B cell (primary cell): ENCODE results near the gene SCARB2. TPM values are rescaled to one million over a fixed set of nuclear protein-coding genes. Genes with fewer than 3 reads are reported as not detected.

ENCODE experiments used
- ATAC-seq: fragments of 200-7000 bp; cut with Tn5 transposase; one replicate; pipeline ENCODE4 v1.10.0; 2021; ENCODE audit warnings: low read depth, mild to moderate bottlenecking, moderate number of reproducible peaks, moderate library complexity
- CTCF ChIA-PET: fragments of 350-600 bp; sonication (Branson Sonifier 250); formaldehyde crosslinking; loops from one replicate; lab custom pipeline; 2021; ENCODE audit warnings: antibody characterized with exemption, inconsistent platforms; lab: Charles Lee
- POLR2A ChIA-PET: fragments of 350-600 bp; sonication (Branson Sonifier 250); formaldehyde crosslinking; loops from one replicate; lab custom pipeline; 2021; ENCODE audit warnings: antibody characterized with exemption; lab: Charles Lee
- DNase-seq: peaks from one replicate; pipeline ENCODE4 v3.0.0; 2013
- H2AFZ ChIP-seq: 2 replicates; pipeline ENCODE4 v1.6.1; 2012; ENCODE audit warnings: mild to moderate bottlenecking, low read depth, low read length; ENCODE audit not compliant: insufficient read depth, poor library complexity, severe bottlenecking
- H3K27ac ChIP-seq, 2 donors: 1 replicate in 1 of 2; 2 replicates in 1 of 2; pipeline ENCODE4 v1.5.1; 2012 to 2013; ENCODE audit warnings: low read length in 2 of 2, mild to moderate bottlenecking in 2 of 2, moderate library complexity in 1 of 2
- H3K27me3 ChIP-seq, 4 experiments: fragments of 200-600 bp in 1 of 4; sonication (generic) in 1 of 4; replicated peaks in 1 of 4; 1 replicate in 2 of 4; 2 replicates in 2 of 4; pipeline versions ENCODE4 v1.6.1 to v1.7.0; 2013 to 2016; ENCODE audit warnings: low read length in 3 of 4, mild to moderate bottlenecking in 2 of 4, mixed read lengths in 1 of 4, moderate library complexity in 1 of 4; ENCODE audit not compliant: insufficient read depth in 4 of 4, control insufficient read depth in 3 of 4; ENCODE audit errors: control extremely low read depth in 1 of 4
- H3K36me3 ChIP-seq, 2 experiments: replicated peaks in 1 of 2; 1 replicate in 1 of 2; 2 replicates in 1 of 2; pipeline versions ENCODE4 v1.6.1 to v1.7.1; 2013; ENCODE audit warnings: low read length in 1 of 2; ENCODE audit not compliant: insufficient read depth in 2 of 2, control insufficient read depth in 1 of 2; ENCODE audit errors: control extremely low read depth in 1 of 2, extremely low read depth in 1 of 2
- H3K4me1 ChIP-seq, 2 donors: fragments of 200-600 bp in 1 of 2; sonication (generic) in 1 of 2; 1 replicate in 1 of 2; 2 replicates in 1 of 2; pipeline versions ENCODE4 v1.5.1 to v1.6.1; 2013 to 2017; ENCODE audit warnings: low read length in 2 of 2; ENCODE audit not compliant: control insufficient read depth in 2 of 2, insufficient read depth in 2 of 2
- H3K4me2 ChIP-seq: replicated peaks from 2 replicates; pipeline ENCODE3; 2012; ENCODE audit warnings: mild to moderate bottlenecking, low read depth, low read length; ENCODE audit not compliant: poor library complexity, severe bottlenecking
- H3K4me3 ChIP-seq, 5 experiments: fragments of 200-600 bp in 1 of 5; sonication (generic) in 1 of 5; 1 replicate in 3 of 5; 2 replicates in 2 of 5; pipeline versions ENCODE4 v1.5.1 to v1.7.0; 2011 to 2016; ENCODE audit warnings: low read length in 4 of 5, mild to moderate bottlenecking in 4 of 5, low read depth in 2 of 5, control low read depth in 1 of 5, moderate library complexity in 1 of 5; ENCODE audit not compliant: insufficient read depth in 1 of 5; ENCODE audit errors: control extremely low read depth in 1 of 5, extremely low read depth in 1 of 5
- H3K79me2 ChIP-seq: fragments of 200-600 bp; sonication (generic); one replicate; pipeline ENCODE4 v1.6.0; 2016; ENCODE audit warnings: low read length; ENCODE audit not compliant: control insufficient read depth, insufficient read depth
- H3K9ac ChIP-seq: fragments of 200-600 bp; sonication (generic); 2 replicates; pipeline ENCODE4 v1.6.1; 2017; ENCODE audit warnings: mild to moderate bottlenecking, low read length, moderate library complexity
- H3K9me3 ChIP-seq, 3 donors: one replicate each; pipeline versions ENCODE4 v1.6.1 to v1.7.1; 2013; ENCODE audit warnings: low read length in 2 of 3; ENCODE audit not compliant: control insufficient read depth in 2 of 3, insufficient read depth in 1 of 3; ENCODE audit errors: control extremely low read depth in 1 of 3
- H4K20me1 ChIP-seq: 2 replicates; pipeline ENCODE4 v1.6.0; 2012; ENCODE audit warnings: mild to moderate bottlenecking, low read length; ENCODE audit not compliant: insufficient read depth, control insufficient read depth, poor library complexity, severe bottlenecking
- H3K27ac Mint-ChIP-seq: one replicate; pipeline ENCODE4 v1.8.0; 2021; ENCODE audit warnings: mixed read lengths
- H3K27me3 Mint-ChIP-seq: one replicate; pipeline ENCODE4 v1.8.0; 2021; ENCODE audit warnings: mixed read lengths
- H3K4me1 Mint-ChIP-seq: one replicate; pipeline ENCODE4 v1.8.0; 2021; ENCODE audit warnings: mixed read lengths
- H3K4me3 Mint-ChIP-seq: one replicate; pipeline ENCODE4 v1.8.0; 2021; ENCODE audit warnings: mixed read lengths
- H3K9me3 Mint-ChIP-seq: one replicate; pipeline ENCODE4 v1.8.0; 2022; ENCODE audit warnings: mixed read lengths; ENCODE audit not compliant: insufficient read depth
- EZH2 ChIP-seq: IDR thresholded peaks from 2 replicates; pipeline ENCODE4 v1.6.1; 2012; ENCODE audit warnings: borderline replicate concordance, low read depth, mild to moderate bottlenecking, moderate library complexity, low read length; ENCODE audit not compliant: insufficient read depth, poor library complexity, severe bottlenecking
- WGBS: methylation state at CpG from one replicate; pipeline ENCODE4 v1.1.5; 2013; ENCODE audit warnings: missing lambda C conversion rate; ENCODE audit not compliant: insufficient coverage; 5-methylcytosine and 5-hydroxymethylcytosine counted together
- intact Hi-C: fragments of 100-400 bp; cut with micrococcal nuclease; formaldehyde crosslinking; loops from one replicate; pipeline ENCODE4 v1.10.0; 2022
- polyA plus RNA-seq: library from polyadenylated mRNA; depleted of rRNA; stranded (reverse); fragments of >200 nt; gene quantifications from 2 replicates; pipeline ENCODE4 v1.2.3, GENCODE V29; 2012
- total RNA-seq, 2 donors: library from RNA; stranded (reverse); fragments of 120-200 nt in 1 of 2; gene quantifications; 1 replicate in 1 of 2; 2 replicates in 1 of 2; pipeline versions ENCODE4 v1.2.3 to v1.2.4, GENCODE V29; 2013 to 2022
- TF ChIP-seq, protein P1 (sequence below): fragments of 200-600 bp; IDR thresholded peaks from one replicate; pipeline ENCODE4 v1.8.0; 2022; ENCODE audit warnings: antibody characterized with exemption, mild to moderate bottlenecking

SCARB2 gene
- total and polyA plus RNA-seq, 2 donors (not counting 1 experiment from before 2014, with no cell fraction given): 7.8 to 30.3 TPM

DNA sequence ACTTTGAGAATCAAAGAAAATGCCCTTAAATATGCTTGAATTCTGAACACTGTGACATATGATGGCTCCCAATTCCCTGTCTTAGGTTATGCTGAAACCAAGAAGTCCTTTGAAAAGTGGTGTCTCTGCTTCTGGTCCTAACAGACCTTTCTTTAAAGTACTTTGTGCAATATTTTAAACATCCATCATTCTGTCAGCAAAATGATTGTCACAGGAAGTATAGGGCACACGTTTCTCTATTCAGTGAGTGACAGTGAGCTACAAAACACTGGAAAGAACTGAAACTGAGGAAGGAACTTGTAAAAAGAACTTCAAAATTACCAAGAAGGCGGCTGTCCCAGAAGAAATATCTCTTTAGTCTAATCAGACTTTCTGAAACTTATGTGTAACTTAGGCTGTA, 53.3 kb downstream of the SCARB2 start:
- intact Hi-C loops: no loop called here
- ChIA-PET POLR2A (no interaction called here), CTCF (interaction anchor here (1.9 kb wide), 1 partner anchor 20 kb away, joined by 11 read pairs; no protein-coding TSS in a partner anchor)
- Histone ChIP-seq H3K27ac (no peak overlapping the region), H3K4me2 (no peak overlapping the region), H4K20me1 (no peaks in the 10 kb centered on the region), H3K79me2 (no peaks in the 10 kb centered on the region), H3K4me3 (no peak overlapping the region), H3K9ac (no peak overlapping the region), H2AFZ (no peak overlapping the region), H3K27me3 (no peaks in the 10 kb centered on the region), H3K4me1 (no peaks in the 10 kb centered on the region), H3K36me3 (peaks cover 6 to 30% of the 10 kb centered on the region in 2 experiments), H3K9me3 (no peaks in the 10 kb centered on the region)
- no CpG with 5 or more reads among the region's 2 CpGs for WGBS
- TF ChIP-seq, protein P1, sequence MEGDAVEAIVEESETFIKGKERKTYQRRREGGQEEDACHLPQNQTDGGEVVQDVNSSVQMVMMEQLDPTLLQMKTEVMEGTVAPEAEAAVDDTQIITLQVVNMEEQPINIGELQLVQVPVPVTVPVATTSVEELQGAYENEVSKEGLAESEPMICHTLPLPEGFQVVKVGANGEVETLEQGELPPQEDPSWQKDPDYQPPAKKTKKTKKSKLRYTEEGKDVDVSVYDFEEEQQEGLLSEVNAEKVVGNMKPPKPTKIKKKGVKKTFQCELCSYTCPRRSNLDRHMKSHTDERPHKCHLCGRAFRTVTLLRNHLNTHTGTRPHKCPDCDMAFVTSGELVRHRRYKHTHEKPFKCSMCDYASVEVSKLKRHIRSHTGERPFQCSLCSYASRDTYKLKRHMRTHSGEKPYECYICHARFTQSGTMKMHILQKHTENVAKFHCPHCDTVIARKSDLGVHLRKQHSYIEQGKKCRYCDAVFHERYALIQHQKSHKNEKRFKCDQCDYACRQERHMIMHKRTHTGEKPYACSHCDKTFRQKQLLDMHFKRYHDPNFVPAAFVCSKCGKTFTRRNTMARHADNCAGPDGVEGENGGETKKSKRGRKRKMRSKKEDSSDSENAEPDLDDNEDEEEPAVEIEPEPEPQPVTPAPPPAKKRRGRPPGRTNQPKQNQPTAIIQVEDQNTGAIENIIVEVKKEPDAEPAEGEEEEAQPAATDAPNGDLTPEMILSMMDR: no peak
- TF ChIP-seq EZH2: no peak
- Mint-ChIP-seq H3K27me3 (no peaks in the 10 kb centered on the region), H3K9me3 (no peaks in the 10 kb centered on the region), H3K4me3 (no peak overlapping the region), H3K27ac (no peak overlapping the region), H3K4me1 (no peaks in the 10 kb centered on the region)
- ATAC-seq (no peak), DNase-seq (no peak)

DNA sequence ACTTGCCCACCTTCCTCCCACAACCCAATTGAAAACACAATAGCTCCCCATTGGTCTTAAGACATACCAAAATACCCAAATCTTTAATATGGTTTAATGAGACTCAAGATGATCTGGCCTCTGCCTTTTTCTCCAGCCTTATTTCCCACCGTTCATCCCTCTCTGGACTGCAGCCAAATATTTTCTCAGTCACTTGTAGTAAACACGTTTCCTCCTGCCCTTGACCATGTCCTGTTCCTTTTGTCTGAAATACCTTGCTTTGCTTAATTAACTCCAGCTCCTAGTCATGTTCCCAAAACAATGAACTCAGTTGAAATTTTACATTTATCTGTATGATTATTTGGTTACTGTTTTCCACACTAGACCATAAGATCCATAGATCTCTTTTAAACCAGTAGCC, 57.0 kb downstream of the SCARB2 start:
- Mint-ChIP-seq H3K4me3 (no peak overlapping the region), H3K4me1 (no peaks in the 10 kb centered on the region), H3K9me3 (peaks cover 4% of the 10 kb centered on the region), H3K27ac (no peak overlapping the region), H3K27me3 (no peaks in the 10 kb centered on the region)
- Histone ChIP-seq H3K4me1 (no peaks in the 10 kb centered on the region), H2AFZ (no peak overlapping the region), H4K20me1 (no peaks in the 10 kb centered on the region), H3K4me3 (no peak overlapping the region), H3K4me2 (no peak overlapping the region), H3K27ac (no peak overlapping the region), H3K79me2 (no peaks in the 10 kb centered on the region), H3K9ac (no peak overlapping the region), H3K36me3 (peaks cover 6 to 7% of the 10 kb centered on the region in 2 experiments), H3K9me3 (peaks cover 0 to 5% (median 0%) of the 10 kb centered on the region in 3 donors), H3K27me3 (no peaks in the 10 kb centered on the region)
- TF ChIP-seq, protein P1: no peak
- TF ChIP-seq EZH2: no peak
- ATAC-seq (no peak), DNase-seq (no peak)
- ChIA-PET POLR2A (no interaction called here), CTCF (interaction anchor here (1.4 kb wide), 1 partner anchor 23 kb away, joined by 9 read pairs; no protein-coding TSS in a partner anchor)
- 27% methylated on average over 1 of the region's 2 CpGs for WGBS
- intact Hi-C loops: no loop called here
